ENCODE measurements around the gene NAPG. TPM values are rescaled to one million over a fixed set of nuclear protein-coding genes. Genes with fewer than 3 reads are reported as not detected.
A peak's percentile ranks its signal among the peaks of the same experiment; 100 is the strongest.

NAPG gene
- total and polyA plus RNA-seq, 9 of the 15 experiments (the other 6 are each of a cell fraction or from before 2014, with no cell fraction given), result 31.6 to 63.3 (median 50.9) TPM

DNA sequence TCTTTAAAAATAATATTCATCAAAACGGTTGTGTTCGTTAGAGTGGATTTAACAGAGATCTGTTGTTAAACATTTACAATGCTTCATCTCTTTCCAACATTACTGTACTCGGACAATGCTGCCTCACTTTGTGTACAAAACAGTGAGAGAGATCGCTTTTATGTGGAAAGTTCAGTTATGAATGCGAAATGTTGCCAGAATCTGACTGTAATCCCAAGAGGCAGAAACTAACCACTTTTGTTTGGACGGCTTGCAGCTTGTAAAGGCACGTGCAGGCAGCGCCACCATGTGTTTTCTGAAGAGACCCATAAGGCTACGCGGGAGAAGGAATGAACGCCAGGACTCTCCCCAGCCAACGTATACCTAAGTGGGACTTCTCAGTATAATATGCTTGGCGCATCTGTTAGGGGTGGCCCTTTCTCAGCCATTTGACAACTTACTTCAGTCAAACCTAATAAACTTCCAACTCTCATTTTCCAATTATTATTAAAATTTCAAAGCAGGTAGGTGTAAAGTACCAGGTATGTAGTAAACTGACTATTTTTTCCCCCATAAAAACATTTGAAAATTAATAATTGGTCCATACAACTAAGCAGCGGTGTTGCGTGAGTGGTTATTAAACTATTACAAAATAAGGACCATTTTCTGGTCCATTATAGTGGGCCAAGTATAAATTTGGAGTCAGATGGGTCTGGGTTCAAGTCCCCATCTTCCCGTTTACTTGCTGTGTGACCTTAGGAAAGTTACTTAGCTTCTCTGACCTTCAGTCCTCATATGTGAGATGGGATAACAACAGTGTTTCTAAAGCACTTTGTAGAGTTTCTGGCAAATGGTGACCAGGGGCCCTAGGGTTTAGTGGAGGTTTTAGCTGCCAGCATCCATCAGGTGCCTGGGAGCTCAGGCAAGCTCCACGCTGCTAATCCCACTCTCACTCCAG lies 5.6 kb upstream of the NAPG start (continued):
- TF ChIP-seq, protein P1, sequence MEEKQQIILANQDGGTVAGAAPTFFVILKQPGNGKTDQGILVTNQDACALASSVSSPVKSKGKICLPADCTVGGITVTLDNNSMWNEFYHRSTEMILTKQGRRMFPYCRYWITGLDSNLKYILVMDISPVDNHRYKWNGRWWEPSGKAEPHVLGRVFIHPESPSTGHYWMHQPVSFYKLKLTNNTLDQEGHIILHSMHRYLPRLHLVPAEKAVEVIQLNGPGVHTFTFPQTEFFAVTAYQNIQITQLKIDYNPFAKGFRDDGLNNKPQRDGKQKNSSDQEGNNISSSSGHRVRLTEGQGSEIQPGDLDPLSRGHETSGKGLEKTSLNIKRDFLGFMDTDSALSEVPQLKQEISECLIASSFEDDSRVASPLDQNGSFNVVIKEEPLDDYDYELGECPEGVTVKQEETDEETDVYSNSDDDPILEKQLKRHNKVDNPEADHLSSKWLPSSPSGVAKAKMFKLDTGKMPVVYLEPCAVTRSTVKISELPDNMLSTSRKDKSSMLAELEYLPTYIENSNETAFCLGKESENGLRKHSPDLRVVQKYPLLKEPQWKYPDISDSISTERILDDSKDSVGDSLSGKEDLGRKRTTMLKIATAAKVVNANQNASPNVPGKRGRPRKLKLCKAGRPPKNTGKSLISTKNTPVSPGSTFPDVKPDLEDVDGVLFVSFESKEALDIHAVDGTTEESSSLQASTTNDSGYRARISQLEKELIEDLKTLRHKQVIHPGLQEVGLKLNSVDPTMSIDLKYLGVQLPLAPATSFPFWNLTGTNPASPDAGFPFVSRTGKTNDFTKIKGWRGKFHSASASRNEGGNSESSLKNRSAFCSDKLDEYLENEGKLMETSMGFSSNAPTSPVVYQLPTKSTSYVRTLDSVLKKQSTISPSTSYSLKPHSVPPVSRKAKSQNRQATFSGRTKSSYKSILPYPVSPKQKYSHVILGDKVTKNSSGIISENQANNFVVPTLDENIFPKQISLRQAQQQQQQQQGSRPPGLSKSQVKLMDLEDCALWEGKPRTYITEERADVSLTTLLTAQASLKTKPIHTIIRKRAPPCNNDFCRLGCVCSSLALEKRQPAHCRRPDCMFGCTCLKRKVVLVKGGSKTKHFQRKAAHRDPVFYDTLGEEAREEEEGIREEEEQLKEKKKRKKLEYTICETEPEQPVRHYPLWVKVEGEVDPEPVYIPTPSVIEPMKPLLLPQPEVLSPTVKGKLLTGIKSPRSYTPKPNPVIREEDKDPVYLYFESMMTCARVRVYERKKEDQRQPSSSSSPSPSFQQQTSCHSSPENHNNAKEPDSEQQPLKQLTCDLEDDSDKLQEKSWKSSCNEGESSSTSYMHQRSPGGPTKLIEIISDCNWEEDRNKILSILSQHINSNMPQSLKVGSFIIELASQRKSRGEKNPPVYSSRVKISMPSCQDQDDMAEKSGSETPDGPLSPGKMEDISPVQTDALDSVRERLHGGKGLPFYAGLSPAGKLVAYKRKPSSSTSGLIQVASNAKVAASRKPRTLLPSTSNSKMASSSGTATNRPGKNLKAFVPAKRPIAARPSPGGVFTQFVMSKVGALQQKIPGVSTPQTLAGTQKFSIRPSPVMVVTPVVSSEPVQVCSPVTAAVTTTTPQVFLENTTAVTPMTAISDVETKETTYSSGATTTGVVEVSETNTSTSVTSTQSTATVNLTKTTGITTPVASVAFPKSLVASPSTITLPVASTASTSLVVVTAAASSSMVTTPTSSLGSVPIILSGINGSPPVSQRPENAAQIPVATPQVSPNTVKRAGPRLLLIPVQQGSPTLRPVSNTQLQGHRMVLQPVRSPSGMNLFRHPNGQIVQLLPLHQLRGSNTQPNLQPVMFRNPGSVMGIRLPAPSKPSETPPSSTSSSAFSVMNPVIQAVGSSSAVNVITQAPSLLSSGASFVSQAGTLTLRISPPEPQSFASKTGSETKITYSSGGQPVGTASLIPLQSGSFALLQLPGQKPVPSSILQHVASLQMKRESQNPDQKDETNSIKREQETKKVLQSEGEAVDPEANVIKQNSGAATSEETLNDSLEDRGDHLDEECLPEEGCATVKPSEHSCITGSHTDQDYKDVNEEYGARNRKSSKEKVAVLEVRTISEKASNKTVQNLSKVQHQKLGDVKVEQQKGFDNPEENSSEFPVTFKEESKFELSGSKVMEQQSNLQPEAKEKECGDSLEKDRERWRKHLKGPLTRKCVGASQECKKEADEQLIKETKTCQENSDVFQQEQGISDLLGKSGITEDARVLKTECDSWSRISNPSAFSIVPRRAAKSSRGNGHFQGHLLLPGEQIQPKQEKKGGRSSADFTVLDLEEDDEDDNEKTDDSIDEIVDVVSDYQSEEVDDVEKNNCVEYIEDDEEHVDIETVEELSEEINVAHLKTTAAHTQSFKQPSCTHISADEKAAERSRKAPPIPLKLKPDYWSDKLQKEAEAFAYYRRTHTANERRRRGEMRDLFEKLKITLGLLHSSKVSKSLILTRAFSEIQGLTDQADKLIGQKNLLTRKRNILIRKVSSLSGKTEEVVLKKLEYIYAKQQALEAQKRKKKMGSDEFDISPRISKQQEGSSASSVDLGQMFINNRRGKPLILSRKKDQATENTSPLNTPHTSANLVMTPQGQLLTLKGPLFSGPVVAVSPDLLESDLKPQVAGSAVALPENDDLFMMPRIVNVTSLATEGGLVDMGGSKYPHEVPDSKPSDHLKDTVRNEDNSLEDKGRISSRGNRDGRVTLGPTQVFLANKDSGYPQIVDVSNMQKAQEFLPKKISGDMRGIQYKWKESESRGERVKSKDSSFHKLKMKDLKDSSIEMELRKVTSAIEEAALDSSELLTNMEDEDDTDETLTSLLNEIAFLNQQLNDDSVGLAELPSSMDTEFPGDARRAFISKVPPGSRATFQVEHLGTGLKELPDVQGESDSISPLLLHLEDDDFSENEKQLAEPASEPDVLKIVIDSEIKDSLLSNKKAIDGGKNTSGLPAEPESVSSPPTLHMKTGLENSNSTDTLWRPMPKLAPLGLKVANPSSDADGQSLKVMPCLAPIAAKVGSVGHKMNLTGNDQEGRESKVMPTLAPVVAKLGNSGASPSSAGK (IDR thresholded peaks at IDR 0.05), result peak; percentile 30; the same call in 1 of the 2 replicates
- TF ChIP-seq, protein P2, sequence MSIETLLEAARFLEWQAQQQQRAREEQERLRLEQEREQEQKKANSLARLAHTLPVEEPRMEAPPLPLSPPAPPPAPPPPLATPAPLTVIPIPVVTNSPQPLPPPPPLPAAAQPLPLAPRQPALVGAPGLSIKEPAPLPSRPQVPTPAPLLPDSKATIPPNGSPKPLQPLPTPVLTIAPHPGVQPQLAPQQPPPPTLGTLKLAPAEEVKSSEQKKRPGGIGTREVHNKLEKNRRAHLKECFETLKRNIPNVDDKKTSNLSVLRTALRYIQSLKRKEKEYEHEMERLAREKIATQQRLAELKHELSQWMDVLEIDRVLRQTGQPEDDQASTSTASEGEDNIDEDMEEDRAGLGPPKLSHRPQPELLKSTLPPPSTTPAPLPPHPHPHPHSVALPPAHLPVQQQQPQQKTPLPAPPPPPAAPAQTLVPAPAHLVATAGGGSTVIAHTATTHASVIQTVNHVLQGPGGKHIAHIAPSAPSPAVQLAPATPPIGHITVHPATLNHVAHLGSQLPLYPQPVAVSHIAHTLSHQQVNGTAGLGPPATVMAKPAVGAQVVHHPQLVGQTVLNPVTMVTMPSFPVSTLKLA (conservative IDR thresholded peaks at IDR 0.05), result peak in 1 of 2 experiments; percentile 34; a peak in 1 of 4 replicates
- no peak for TF ChIP-seq CHD2 (IDR thresholded peaks at IDR 0.05; ENCODE audit: low read depth, low read length)
- TF ChIP-seq JUND (IDR thresholded peaks at IDR 0.05; ENCODE audit: borderline replicate concordance, low read depth, low read length), result peak; percentile 22; the same call in 1 of the 2 replicates
- no peak; the same call in 2 of the 3 replicates for TF ChIP-seq JUND (tag; IDR thresholded peaks at IDR 0.05; ENCODE audit: borderline replicate concordance, low read depth, low read length)
- TF ChIP-seq SMARCA4 (IDR thresholded peaks at IDR 0.05), result peak; percentile 39; the same call in 1 of the 2 replicates
- TF ChIP-seq, protein P3, sequence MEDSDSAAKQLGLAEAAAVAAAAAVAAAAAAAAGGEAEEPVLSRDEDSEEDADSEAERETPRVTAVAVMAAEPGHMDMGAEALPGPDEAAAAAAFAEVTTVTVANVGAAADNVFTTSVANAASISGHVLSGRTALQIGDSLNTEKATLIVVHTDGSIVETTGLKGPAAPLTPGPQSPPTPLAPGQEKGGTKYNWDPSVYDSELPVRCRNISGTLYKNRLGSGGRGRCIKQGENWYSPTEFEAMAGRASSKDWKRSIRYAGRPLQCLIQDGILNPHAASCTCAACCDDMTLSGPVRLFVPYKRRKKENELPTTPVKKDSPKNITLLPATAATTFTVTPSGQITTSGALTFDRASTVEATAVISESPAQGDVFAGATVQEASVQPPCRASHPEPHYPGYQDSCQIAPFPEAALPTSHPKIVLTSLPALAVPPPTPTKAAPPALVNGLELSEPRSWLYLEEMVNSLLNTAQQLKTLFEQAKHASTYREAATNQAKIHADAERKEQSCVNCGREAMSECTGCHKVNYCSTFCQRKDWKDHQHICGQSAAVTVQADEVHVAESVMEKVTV (CRISPR knock-in tag; IDR thresholded peaks at IDR 0.05), result peak; percentile 74
